ENCODE data around the gene NEURL2.

- TF ChIP-seq POLR2A (IDR thresholded peaks at IDR 0.05) (no peak), CTCF (IDR thresholded peaks at IDR 0.05) (no peak)
These were observed 16.4 kb upstream of the NEURL2 start for GRCh38 chr20:45907219-45907948.

All from esophagus squamous epithelium (tissue), 4 donors.